ENCODE measurements around the gene SNIP1.

SNIP1 gene

GRCh38 chr1:37498872-37499617 is 55.0 kb downstream of the SNIP1 start:
- TF ChIP-seq, protein P1, sequence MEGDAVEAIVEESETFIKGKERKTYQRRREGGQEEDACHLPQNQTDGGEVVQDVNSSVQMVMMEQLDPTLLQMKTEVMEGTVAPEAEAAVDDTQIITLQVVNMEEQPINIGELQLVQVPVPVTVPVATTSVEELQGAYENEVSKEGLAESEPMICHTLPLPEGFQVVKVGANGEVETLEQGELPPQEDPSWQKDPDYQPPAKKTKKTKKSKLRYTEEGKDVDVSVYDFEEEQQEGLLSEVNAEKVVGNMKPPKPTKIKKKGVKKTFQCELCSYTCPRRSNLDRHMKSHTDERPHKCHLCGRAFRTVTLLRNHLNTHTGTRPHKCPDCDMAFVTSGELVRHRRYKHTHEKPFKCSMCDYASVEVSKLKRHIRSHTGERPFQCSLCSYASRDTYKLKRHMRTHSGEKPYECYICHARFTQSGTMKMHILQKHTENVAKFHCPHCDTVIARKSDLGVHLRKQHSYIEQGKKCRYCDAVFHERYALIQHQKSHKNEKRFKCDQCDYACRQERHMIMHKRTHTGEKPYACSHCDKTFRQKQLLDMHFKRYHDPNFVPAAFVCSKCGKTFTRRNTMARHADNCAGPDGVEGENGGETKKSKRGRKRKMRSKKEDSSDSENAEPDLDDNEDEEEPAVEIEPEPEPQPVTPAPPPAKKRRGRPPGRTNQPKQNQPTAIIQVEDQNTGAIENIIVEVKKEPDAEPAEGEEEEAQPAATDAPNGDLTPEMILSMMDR (conservative IDR thresholded peaks at IDR 0.05; ENCODE audit: low read length), result no peak
- DNase-seq (ENCODE audit: low read depth), result peak; percentile 55
- H3K4me3 ChIP-seq (ENCODE audit: low read length), result no peak overlapping the region

- no peak overlapping the region for H3K4me3 ChIP-seq (ENCODE audit: low read length)
- TF ChIP-seq, protein P1 (conservative IDR thresholded peaks at IDR 0.05; ENCODE audit: low read length), result no peak
- no peak for DNase-seq (ENCODE audit: low read depth)
These were observed 56.3 kb downstream of the SNIP1 start for GRCh38 chr1:37497832-37498231.

- TF ChIP-seq, protein P1 (conservative IDR thresholded peaks at IDR 0.05; ENCODE audit: low read length), result no peak
- no peak overlapping the region for H3K4me3 ChIP-seq (ENCODE audit: low read length)
- DNase-seq (ENCODE audit: low read depth), result no peak
These were observed 58.2 kb downstream of the SNIP1 start for GRCh38 chr1:37495875-37496274.

DNA sequence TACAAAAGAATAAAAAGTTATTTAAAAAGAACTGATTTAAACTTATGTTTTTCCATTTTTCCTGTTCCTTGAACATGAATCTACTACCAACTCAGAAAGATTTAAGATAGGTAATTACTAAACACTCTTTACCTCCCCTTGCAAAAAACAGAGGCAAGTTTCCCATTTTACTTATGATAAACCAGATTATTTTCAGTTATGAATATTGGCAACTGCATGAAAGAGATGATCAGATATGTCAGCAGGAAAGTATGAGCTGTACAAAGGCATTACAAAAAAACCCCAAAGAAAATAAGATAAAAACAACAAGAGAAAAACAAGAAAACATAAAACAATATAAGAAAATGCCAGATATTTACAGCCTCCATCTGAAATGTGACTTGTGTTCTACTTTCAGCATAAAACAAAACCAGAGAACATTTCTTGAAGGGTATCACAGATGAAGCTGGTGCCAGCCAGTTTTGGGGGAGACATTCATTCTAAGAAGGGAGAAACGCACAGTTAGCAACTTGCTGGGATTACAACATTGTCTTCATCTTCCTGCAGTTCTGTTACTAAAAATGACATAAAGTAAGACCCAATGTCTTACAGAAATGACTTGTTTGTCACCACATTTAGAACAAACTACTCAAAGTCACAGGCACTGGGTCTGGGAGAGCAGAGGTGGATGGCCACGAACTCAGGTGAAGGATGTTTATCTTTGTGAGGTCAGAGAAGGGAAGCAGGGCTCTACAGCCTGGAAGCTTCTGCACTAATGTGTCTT is 60.6 kb downstream of the SNIP1 start:
- H3K4me3 ChIP-seq (ENCODE audit: low read length), result no peak overlapping the region
- TF ChIP-seq, protein P1 (conservative IDR thresholded peaks at IDR 0.05; ENCODE audit: low read length), result no peak

DNA sequence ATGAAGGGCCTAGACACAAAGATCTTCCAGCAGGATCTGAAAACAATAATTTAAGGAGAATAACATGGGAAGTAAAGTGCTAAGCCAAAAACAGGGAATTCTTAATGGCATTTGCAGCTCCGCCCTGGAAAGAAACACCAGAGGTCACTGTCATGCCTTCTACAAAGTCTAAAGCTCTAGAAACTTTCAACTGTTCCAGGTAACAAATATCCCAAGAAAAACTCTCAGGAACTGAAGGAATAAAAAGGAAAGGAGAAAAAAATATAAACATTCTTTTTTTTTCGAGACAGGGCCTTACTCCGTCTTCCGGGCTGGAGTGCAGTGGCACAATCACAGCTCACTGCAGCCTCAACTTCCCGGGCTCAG is 66.5 kb downstream of the SNIP1 start:
- TF ChIP-seq, protein P1 (conservative IDR thresholded peaks at IDR 0.05; ENCODE audit: low read length), result no peak
- no peak overlapping the region for H3K4me3 ChIP-seq (ENCODE audit: low read length)
- DNase-seq (ENCODE audit: low read depth), result no peak

More for the DNA sequence above, 60.6 kb downstream of the SNIP1 start:
- DNase-seq (ENCODE audit: low read depth), result no peak

- H3K4me3 ChIP-seq (ENCODE audit: low read length), result no peak overlapping the region
- peak; percentile 79 for DNase-seq (ENCODE audit: low read depth)
- TF ChIP-seq, protein P1 (conservative IDR thresholded peaks at IDR 0.05; ENCODE audit: low read length), result peak; percentile 97
These were observed 67.1 kb downstream of the SNIP1 start for GRCh38 chr1:37486680-37487618.

All from AG10803 (cell line).